Transverse colon (tissue), 4 donors: Measurements from ENCODE around the gene PRKCH.

ENCODE experiments used
- CTCF ChIP-seq, 5 experiments: fragments of 200-600 bp in 3 of 5; fragments of 450-650 bp in 2 of 5; sonication (generic) in 3 of 5; IDR thresholded peaks; 1 replicate in 2 of 5; 2 replicates in 3 of 5; pipeline ENCODE4 v1.5.1; 2016 to 2017; ENCODE audit warnings: antibody characterized with exemption in 5 of 5, inconsistent platforms in 3 of 5, mild to moderate bottlenecking in 2 of 5, moderate library complexity in 1 of 5
- EP300 ChIP-seq: sonication (generic); formaldehyde crosslinking; IDR thresholded peaks from one replicate; pipeline ENCODE4 v1.6.1; 2017; ENCODE audit warnings: antibody characterized with exemption, low read depth
- POLR2A ChIP-seq: fragments of 450-650 bp; IDR thresholded peaks from one replicate; pipeline ENCODE4 v1.6.1; 2016; ENCODE audit warnings: antibody characterized with exemption, mild to moderate bottlenecking, moderate library complexity
- POLR2AphosphoS5 ChIP-seq, 3 donors: sonication (generic); formaldehyde crosslinking; IDR thresholded peaks; one replicate each; pipeline ENCODE4 v1.6.1; 2016; ENCODE audit warnings: antibody characterized with exemption in 3 of 3

- TF ChIP-seq CTCF (IDR thresholded peaks at IDR 0.05) (no peak), POLR2AphosphoS5 (IDR thresholded peaks at IDR 0.05) (no peak), POLR2A (no peak), EP300 (no peak)
Observed at GRCh38 chr14:61437381-61437780, 116.0 kb downstream of the PRKCH start.
